ENCODE measurements around the gene FIGNL1.

DNA sequence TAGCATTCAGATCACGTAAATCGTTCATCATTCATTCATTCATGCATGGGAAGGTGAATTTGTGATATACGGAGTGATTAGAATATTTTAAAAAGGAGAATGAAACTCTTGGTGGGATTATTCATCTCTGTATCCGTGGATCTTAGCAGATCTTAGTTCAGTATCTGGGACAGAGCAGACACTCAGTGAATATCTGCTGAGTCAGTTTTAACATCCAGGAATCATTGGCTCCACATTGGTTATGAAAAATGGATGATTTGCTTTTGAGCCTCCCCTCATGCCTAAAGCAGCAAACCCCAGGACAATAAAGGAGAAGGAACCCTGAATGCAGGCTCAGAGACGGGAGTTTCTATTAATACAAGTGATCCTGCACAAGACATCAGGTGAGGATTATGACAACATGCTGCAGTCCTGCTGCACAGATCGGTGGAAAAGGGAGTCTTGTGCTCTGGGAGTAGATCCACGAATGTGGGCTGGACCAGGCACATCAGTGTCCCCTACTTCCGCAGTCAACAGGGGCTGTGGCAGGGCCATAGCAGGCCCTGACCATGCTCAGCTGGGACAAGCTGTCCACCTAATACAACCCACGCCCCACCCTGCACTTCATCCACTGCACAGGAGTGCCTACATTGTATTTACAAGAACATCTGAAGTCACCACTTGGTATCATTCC, 26.9 kb upstream of the FIGNL1 start:
- TF ChIP-seq POLR2AphosphoS5 (IDR thresholded peaks at IDR 0.05) (no peak), POLR2A (IDR thresholded peaks at IDR 0.05; ENCODE audit: low read depth) (no peak), EP300 (IDR thresholded peaks at IDR 0.05) (no peak)
- TF ChIP-seq, protein P1, sequence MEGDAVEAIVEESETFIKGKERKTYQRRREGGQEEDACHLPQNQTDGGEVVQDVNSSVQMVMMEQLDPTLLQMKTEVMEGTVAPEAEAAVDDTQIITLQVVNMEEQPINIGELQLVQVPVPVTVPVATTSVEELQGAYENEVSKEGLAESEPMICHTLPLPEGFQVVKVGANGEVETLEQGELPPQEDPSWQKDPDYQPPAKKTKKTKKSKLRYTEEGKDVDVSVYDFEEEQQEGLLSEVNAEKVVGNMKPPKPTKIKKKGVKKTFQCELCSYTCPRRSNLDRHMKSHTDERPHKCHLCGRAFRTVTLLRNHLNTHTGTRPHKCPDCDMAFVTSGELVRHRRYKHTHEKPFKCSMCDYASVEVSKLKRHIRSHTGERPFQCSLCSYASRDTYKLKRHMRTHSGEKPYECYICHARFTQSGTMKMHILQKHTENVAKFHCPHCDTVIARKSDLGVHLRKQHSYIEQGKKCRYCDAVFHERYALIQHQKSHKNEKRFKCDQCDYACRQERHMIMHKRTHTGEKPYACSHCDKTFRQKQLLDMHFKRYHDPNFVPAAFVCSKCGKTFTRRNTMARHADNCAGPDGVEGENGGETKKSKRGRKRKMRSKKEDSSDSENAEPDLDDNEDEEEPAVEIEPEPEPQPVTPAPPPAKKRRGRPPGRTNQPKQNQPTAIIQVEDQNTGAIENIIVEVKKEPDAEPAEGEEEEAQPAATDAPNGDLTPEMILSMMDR (IDR thresholded peaks at IDR 0.05): no peak

Measured in esophagus muscularis mucosa (tissue), 4 donors.